H1 (cell line): ENCODE results near the gene ARMH1. TPM values are rescaled to one million over a fixed set of nuclear protein-coding genes. Genes with fewer than 3 reads are reported as not detected.

Experiments used
- CTCF ChIA-PET: fragments of 300-600 bp; sonication (Branson Sonifier 250); formaldehyde crosslinking; loops from one replicate; lab custom pipeline; 2021; ENCODE audit not compliant: partially characterized antibody; lab: Charles Lee
- POLR2A ChIA-PET: fragments of 300-600 bp; sonication (Branson Sonifier 250); formaldehyde crosslinking; loops from one replicate; lab custom pipeline; 2021; ENCODE audit warnings: inconsistent platforms; ENCODE audit not compliant: partially characterized antibody; lab: Charles Lee
- DNase-seq, 2 experiments: peaks; one replicate each; pipeline versions ENCODE4 v3.0.0 to v3.0.0-alpha.2; 2010 to 2022; ENCODE audit warnings: low spot score in 2 of 2, low read depth in 1 of 2, mixed read lengths in 1 of 2
- FAIRE-seq: peaks from 2 replicates; lab custom pipeline; 2011; peaks lifted over from hg19 to GRCh38; lab: Jason Lieb, UNC
- H2AFZ ChIP-seq: 2 replicates; pipeline ENCODE4 v1.8.1; 2012; ENCODE audit warnings: low read length, inconsistent platforms
- H2AK5ac ChIP-seq: 2 replicates; pipeline ENCODE4 v1.6.1; 2013; ENCODE audit warnings: low read depth, low read length
- H2BK120ac ChIP-seq: replicated peaks from 2 replicates; pipeline ENCODE3; 2013; ENCODE audit warnings: low read depth, low read length, inconsistent platforms
- H2BK12ac ChIP-seq: 2 replicates; pipeline ENCODE4 v1.6.1; 2013; ENCODE audit warnings: low read depth, low read length
- H2BK15ac ChIP-seq: 2 replicates; pipeline ENCODE4 v1.6.1; 2013; ENCODE audit warnings: low read length
- H2BK20ac ChIP-seq: 2 replicates; pipeline ENCODE4 v1.6.1; 2013; ENCODE audit warnings: low read length
- H2BK5ac ChIP-seq: 2 replicates; pipeline ENCODE4 v1.6.1; 2013; ENCODE audit warnings: low read depth, low read length
- H3K14ac ChIP-seq: 2 replicates; pipeline ENCODE4 v1.6.1; 2013; ENCODE audit warnings: inconsistent platforms; ENCODE audit not compliant: insufficient read length
- H3K18ac ChIP-seq: 2 replicates; pipeline ENCODE4 v1.6.1; 2013; ENCODE audit warnings: low read length; ENCODE audit errors: extremely low read depth
- H3K23ac ChIP-seq: 2 replicates; pipeline ENCODE4 v1.6.1; 2013; ENCODE audit warnings: inconsistent platforms; ENCODE audit not compliant: insufficient read length
- H3K23me2 ChIP-seq: 2 replicates; pipeline ENCODE4 v1.6.1; 2013; ENCODE audit warnings: low read depth, low read length
- H3K27ac ChIP-seq: 2 replicates; pipeline ENCODE4 v1.6.1; 2011; ENCODE audit warnings: low read depth, low read length, inconsistent platforms
- H3K27me3 ChIP-seq, 4 experiments: replicated peaks in 1 of 4; 1 replicate in 1 of 4; 2 replicates in 3 of 4; pipeline versions ENCODE4 v1.6.1 to v1.8.1; 2011 to 2013; ENCODE audit warnings: low read length in 3 of 4, mild to moderate bottlenecking in 3 of 4, inconsistent platforms in 2 of 4, mixed read lengths in 2 of 4, moderate library complexity in 1 of 4; ENCODE audit not compliant: control insufficient read depth in 3 of 4, insufficient read depth in 3 of 4; ENCODE audit errors: extremely low read depth in 1 of 4
- H3K36me3 ChIP-seq, 4 experiments: 2 replicates each; pipeline versions ENCODE4 v1.6.1 to v1.8.1; 2011 to 2013; ENCODE audit warnings: mild to moderate bottlenecking in 4 of 4, low read length in 3 of 4, moderate library complexity in 2 of 4, control low read depth in 1 of 4, inconsistent platforms in 1 of 4; ENCODE audit not compliant: insufficient read depth in 4 of 4, control insufficient read depth in 2 of 4
- H3K4ac ChIP-seq: replicated peaks from 2 replicates; pipeline ENCODE3; 2013; ENCODE audit warnings: low read length, low read depth, mixed read lengths, inconsistent platforms; ENCODE audit not compliant: insufficient read length
- H3K4me1 ChIP-seq, 4 experiments: replicated peaks in 1 of 4; 1 replicate in 1 of 4; 2 replicates in 3 of 4; pipeline versions ENCODE4 v1.6.1 to v1.8.1; 2011 to 2013; ENCODE audit warnings: low read length in 3 of 4, inconsistent platforms in 2 of 4, mixed read lengths in 1 of 4; ENCODE audit not compliant: insufficient read depth in 4 of 4, control insufficient read depth in 3 of 4
- H3K4me2 ChIP-seq, 2 experiments: 2 replicates each; pipeline versions ENCODE4 v1.6.1 to v1.8.1; 2011 to 2013; ENCODE audit warnings: low read depth in 2 of 2, low read length in 2 of 2, control low read depth in 1 of 2, inconsistent platforms in 1 of 2, mild to moderate bottlenecking in 1 of 2; ENCODE audit not compliant: insufficient read depth in 1 of 2
- H3K4me3 ChIP-seq, 4 experiments: fragments of 200-600, 300-600 bp in 1 of 4; sonication (generic), shearing (Covaris generic), sonication (Bioruptor Twin) in 1 of 4; 2 replicates each; pipeline versions ENCODE4 v1.5.1 to v1.8.1; 2011 to 2016; ENCODE audit warnings: low read length in 4 of 4, low read depth in 3 of 4, control low read depth in 2 of 4, inconsistent platforms in 2 of 4, mild to moderate bottlenecking in 2 of 4, mixed read lengths in 1 of 4, moderate library complexity in 1 of 4; ENCODE audit not compliant: insufficient read depth in 2 of 4; ENCODE audit errors: extremely low read depth in 1 of 4
- H3K56ac ChIP-seq: replicated peaks from 2 replicates; pipeline ENCODE3; 2013; ENCODE audit warnings: low read depth, mild to moderate bottlenecking, mixed read lengths, low read length, inconsistent platforms; ENCODE audit not compliant: insufficient read length
- H3K79me1 ChIP-seq: 2 replicates; pipeline ENCODE4 v1.6.1; 2013; ENCODE audit warnings: low read depth, low read length, control low read depth
- H3K79me2 ChIP-seq, 2 experiments: 2 replicates each; pipeline versions ENCODE4 v1.6.1 to v1.8.1; 2012 to 2013; ENCODE audit warnings: low read length in 2 of 2, mild to moderate bottlenecking in 2 of 2, inconsistent platforms in 1 of 2; ENCODE audit not compliant: insufficient read depth in 2 of 2, control insufficient read depth in 1 of 2
- H3K9ac ChIP-seq, 4 experiments: replicated peaks in 1 of 4; 1 replicate in 1 of 4; 2 replicates in 3 of 4; pipeline versions ENCODE4 v1.6.1 to v1.8.1; 2011 to 2013; ENCODE audit warnings: low read depth in 3 of 4, low read length in 3 of 4, control low read depth in 2 of 4, mild to moderate bottlenecking in 2 of 4, moderate library complexity in 2 of 4, inconsistent platforms in 1 of 4; ENCODE audit errors: extremely low read depth in 1 of 4
- H3K9me3 ChIP-seq, 2 experiments: 2 replicates each; pipeline versions ENCODE4 v1.6.1 to v1.8.1; 2012 to 2013; ENCODE audit warnings: mild to moderate bottlenecking in 2 of 2, moderate library complexity in 2 of 2, control low read depth in 1 of 2, inconsistent platforms in 1 of 2, low read depth in 1 of 2, low read length in 1 of 2, mixed read lengths in 1 of 2; ENCODE audit not compliant: insufficient read depth in 2 of 2
- H4K20me1 ChIP-seq, 2 experiments: replicated peaks in 1 of 2; 2 replicates each; pipeline versions ENCODE3 to v1.8.1; 2011 to 2013; ENCODE audit warnings: inconsistent platforms in 2 of 2, low read length in 2 of 2, mild to moderate bottlenecking in 1 of 2; ENCODE audit not compliant: insufficient read depth in 2 of 2, control insufficient read depth in 1 of 2
- H4K5ac ChIP-seq: 2 replicates; pipeline ENCODE4 v1.6.1; 2013; ENCODE audit warnings: low read length, low read depth, mixed read lengths, inconsistent platforms; ENCODE audit not compliant: insufficient read length
- H4K8ac ChIP-seq: 2 replicates; pipeline ENCODE4 v1.8.0; 2013; ENCODE audit warnings: mild to moderate bottlenecking, moderate library complexity, low read length, inconsistent platforms; ENCODE audit not compliant: insufficient read depth; ENCODE audit errors: extremely low read depth
- H4K91ac ChIP-seq: replicated peaks from 2 replicates; pipeline ENCODE3; 2013; ENCODE audit warnings: low read length, mixed read lengths, inconsistent platforms; ENCODE audit not compliant: insufficient read length
- ASH2L ChIP-seq: fragments of 200-600, 300-600 bp; sonication (generic); IDR thresholded peaks from one replicate; pipeline ENCODE4 v1.7.1; 2017; ENCODE audit warnings: low read length
- BACH1 ChIP-seq: IDR thresholded peaks from 2 replicates; pipeline ENCODE4 v1.6.1; 2012; ENCODE audit warnings: low read length, improper control_type of control experiment
- CBX8 ChIP-seq: fragments of 300-800, 300-1000 bp; sonication (generic); IDR thresholded peaks from 2 replicates; pipeline ENCODE4 v1.7.1; 2016; ENCODE audit warnings: low read depth, low read length, borderline replicate concordance
- CEBPB ChIP-seq: IDR thresholded peaks from 2 replicates; pipeline ENCODE4 v1.6.1; 2012; ENCODE audit warnings: low read depth, low read length
- CHD1 ChIP-seq: IDR thresholded peaks from 2 replicates; pipeline ENCODE4 v1.6.1; 2012; ENCODE audit warnings: low read depth, low read length, improper control_type of control experiment
- EZH2 ChIP-seq: fragments of 200-600 bp; sonication (generic); IDR thresholded peaks from 2 replicates; pipeline ENCODE4 v1.7.1; 2012; ENCODE audit warnings: low read depth, mild to moderate bottlenecking, moderate library complexity, low read length, inconsistent platforms; ENCODE audit not compliant: severe bottlenecking
- FOSL1 ChIP-seq: IDR thresholded peaks from 2 replicates; pipeline ENCODE4 v1.6.1; 2011; ENCODE audit warnings: mild to moderate bottlenecking, low read depth, low read length, moderate library complexity; ENCODE audit not compliant: insufficient read depth
- GABPA ChIP-seq: IDR thresholded peaks from 2 replicates; pipeline ENCODE4 v1.6.1; 2011; ENCODE audit warnings: mild to moderate bottlenecking, low read length, moderate library complexity, borderline replicate concordance; ENCODE audit not compliant: insufficient read depth
- KDM5A ChIP-seq: fragments of 200-600 bp; IDR thresholded peaks from 2 replicates; pipeline ENCODE4 v1.7.1; 2012; ENCODE audit warnings: mild to moderate bottlenecking, low read length, inconsistent platforms, mixed read lengths
- NRF1 ChIP-seq: IDR thresholded peaks from 2 replicates; pipeline ENCODE4 v1.6.1; 2011; ENCODE audit warnings: mild to moderate bottlenecking, low read depth, low read length, improper control_type of control experiment
- RBBP5 ChIP-seq: IDR thresholded peaks from 2 replicates; pipeline ENCODE4 v1.7.1; 2012; ENCODE audit warnings: low read depth, mild to moderate bottlenecking, inconsistent platforms, low read length, moderate library complexity, borderline replicate concordance
- RFX5 ChIP-seq: IDR thresholded peaks from 2 replicates; pipeline ENCODE4 v1.6.1; 2011; ENCODE audit warnings: low read depth, low read length, improper control_type of control experiment, borderline replicate concordance
- SIX5 ChIP-seq: IDR thresholded peaks from 2 replicates; pipeline ENCODE4 v1.6.1; 2011; ENCODE audit warnings: mild to moderate bottlenecking, low read depth, low read length
- SRF ChIP-seq: IDR thresholded peaks from 2 replicates; pipeline ENCODE4 v1.6.1; 2011; ENCODE audit warnings: mild to moderate bottlenecking, low read depth, low read length, moderate library complexity
- TCF12 ChIP-seq: IDR thresholded peaks from 2 replicates; pipeline ENCODE4 v1.6.1; 2011; ENCODE audit warnings: low read depth, mild to moderate bottlenecking, low read length
- WGBS, 2 experiments: shearing (Covaris generic) in 1 of 2; methylation state at CpG; one replicate each; pipeline versions ENCODE4 v1.1.6 to v1.1.7; 2013 to 2015; ENCODE audit warnings: low lambda C conversion rate in 2 of 2, mixed read lengths in 2 of 2, inconsistent platforms in 1 of 2, low coverage in 1 of 2, missing lambda C conversion rate in 1 of 2; ENCODE audit not compliant: insufficient replicate concordance in 2 of 2, insufficient coverage in 1 of 2, insufficient read length in 1 of 2; ENCODE audit errors: extremely low coverage in 1 of 2, missing lambda C conversion rate in 1 of 2; 5-methylcytosine and 5-hydroxymethylcytosine counted together
- polyA plus RNA-seq, 7 experiments: library from polyadenylated mRNA; depleted of rRNA in 3 of 7; stranded (reverse) in 5 of 7; unstranded in 2 of 7; fragments of >200 nt in 5 of 7; fragments of 200-250 nt in 2 of 7; gene quantifications; 1 replicate in 5 of 7; 2 replicates in 1 of 7; 4 replicates in 1 of 7; pipeline versions ENCODE4 v1.2.1 to v1.2.3, GENCODE V29; 2011 to 2013; ENCODE audit warnings: missing spikeins in 2 of 7, mixed read lengths in 2 of 7
- total RNA-seq: library from RNA; stranded (reverse); fragmentation: NEBNext Ultra II Directional; extraction: Animal tissue kit (Norgen Biotek cat#: 25700); gene quantifications from 2 replicates; pipeline ENCODE4 v1.2.1, GENCODE V29; 2021

ARMH1 gene
- total and polyA plus RNA-seq, 2 of the 8 experiments (the other 6 are each of a cell fraction or from before 2014, with no cell fraction given) = 0.82 to 0.85 TPM

DNA sequence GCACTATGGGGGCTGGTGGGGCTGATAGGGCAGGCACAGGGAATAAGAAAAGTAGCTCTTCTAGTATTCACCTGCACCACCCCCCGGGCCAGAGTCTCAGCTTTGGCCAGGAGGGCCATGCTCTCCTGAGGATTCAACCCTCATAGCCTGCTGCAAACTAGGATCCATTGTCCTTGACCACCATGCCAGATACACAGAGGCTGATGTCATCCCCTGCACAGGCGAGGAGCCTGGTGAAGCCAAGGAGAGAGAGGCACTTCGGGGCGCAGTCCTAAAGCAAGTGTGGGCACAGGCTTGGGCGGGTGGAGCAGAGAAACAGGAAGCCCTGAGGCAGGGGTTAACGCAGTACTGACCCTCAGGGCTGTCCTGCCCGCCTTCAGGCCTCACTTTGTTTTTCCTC, 29.7 kb upstream of the ARMH1 start:
- Histone ChIP-seq H3K4ac (no peak overlapping the region), H3K79me1 (peaks cover 13% of the 10 kb centered on the region), H3K4me3 (no peak overlapping the region), H3K23me2 (no peaks in the 10 kb centered on the region), H4K5ac (no peak overlapping the region), H3K9ac (no peak overlapping the region), H3K27me3 (no peaks in the 10 kb centered on the region), H4K20me1 (peaks cover 8 to 16% of the 10 kb centered on the region in 2 experiments), H3K9me3 (no peaks in the 10 kb centered on the region), H3K56ac (no peak overlapping the region), H3K14ac (no peak overlapping the region), H3K4me2 (no peak overlapping the region), H2AK5ac (no peak overlapping the region), H2BK12ac (no peak overlapping the region), H3K18ac (no peak overlapping the region), H4K91ac (no peak overlapping the region), H3K23ac (no peak overlapping the region), H2BK20ac (no peak overlapping the region), H3K79me2 (no peaks in the 10 kb centered on the region), H4K8ac (no peak overlapping the region; the same call in 1 of the 2 replicates), H2BK5ac (no peak overlapping the region; the same call in 1 of the 2 replicates), H2BK120ac (no peak overlapping the region), H3K4me1 (peaks cover 0 to 3% (median 2%) of the 10 kb centered on the region in 4 experiments; a peak in 4 of 7 replicates), H3K36me3 (peaks cover 21 to 70% (median 46%) of the 10 kb centered on the region in 4 experiments), H2AFZ (no peak overlapping the region), H3K27ac (no peak overlapping the region), H2BK15ac (no peak overlapping the region)
- ChIA-PET CTCF (interaction anchor here (1.7 to 15.0 kb wide), 3 partner anchors 5 to 11 kb away, joined by 5 to 197 read pairs (median 11); no protein-coding TSS in a partner anchor), POLR2A (interaction anchor here (23.6 kb wide), 1 partner anchor 16 kb away, joined by 633 read pairs; no protein-coding TSS in a partner anchor)
- DNase-seq (no peak), FAIRE-seq (no peak)
- 85% methylated on average over 7 of the region's 7 CpGs; no CpG with 5 or more reads in 1 of the 2 experiments for WGBS, 2 experiments
- no peak for TF ChIP-seq SRF
- no peak for TF ChIP-seq CBX8
- TF ChIP-seq CEBPB = no peak
- TF ChIP-seq BACH1 = no peak
- no peak for TF ChIP-seq NRF1
- TF ChIP-seq ASH2L = no peak
- TF ChIP-seq TCF12 = no peak
- TF ChIP-seq GABPA = no peak
- no peak for TF ChIP-seq CHD1
- TF ChIP-seq FOSL1 = no peak
- no peak for TF ChIP-seq RFX5
- TF ChIP-seq RBBP5 = no peak
- no peak for TF ChIP-seq SIX5
- no peak for TF ChIP-seq EZH2
- no peak for TF ChIP-seq KDM5A
